Hippocampal formation (tissue), 2 donors: ENCODE data around the gene EPN1.

ENCODE experiments used
- DNase-seq, 2 donors: peaks; one replicate each; lab custom pipeline; 2025; lab: John Stamatoyannopoulos, UW

EPN1 gene

DNA sequence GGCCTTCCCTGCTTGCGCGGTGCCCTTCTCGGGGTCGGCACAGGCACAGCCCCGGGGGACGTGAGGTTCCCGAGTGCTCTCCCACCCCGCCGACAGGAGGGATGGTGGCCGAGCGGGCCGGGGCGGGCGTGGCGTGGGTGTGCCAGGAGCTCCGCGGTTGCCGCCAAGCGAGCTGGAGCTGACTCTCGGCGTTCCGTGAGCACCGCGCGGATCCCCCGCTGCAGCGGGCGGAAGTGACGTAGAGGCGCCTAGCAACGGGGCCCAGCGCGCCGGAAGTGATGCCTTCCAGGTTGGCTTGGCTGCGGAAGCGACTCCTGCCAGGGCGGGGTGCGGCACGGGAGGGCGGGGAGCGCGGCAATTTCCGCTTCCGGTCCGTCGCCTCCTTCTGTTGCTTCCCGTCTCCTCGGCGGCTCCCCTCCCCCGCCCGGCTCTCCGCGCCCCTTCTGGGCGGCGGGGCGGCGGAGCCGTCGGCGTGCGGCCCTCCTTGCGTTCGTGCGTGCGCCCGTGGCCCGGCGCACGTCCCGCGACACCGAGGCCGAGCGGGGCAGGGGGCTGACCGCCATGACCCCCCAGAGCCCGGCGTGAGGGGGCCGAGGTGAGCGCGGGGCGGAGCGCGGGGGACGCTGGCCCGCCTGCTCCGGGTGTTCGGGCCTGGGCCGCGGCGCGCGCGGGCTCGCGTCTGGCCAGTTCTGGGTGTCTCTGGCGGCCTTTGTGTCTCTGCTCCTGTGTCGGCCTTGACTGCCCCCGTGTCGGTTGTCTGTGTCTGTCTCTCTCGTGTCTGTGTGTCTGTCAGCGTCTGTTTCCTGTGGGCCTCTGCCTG, at the start of gene EPN1:
Gene EPN1 (plus strand): TSS at position 386 of the 820 bp plus-strand sequence. CDS start 3,402 bp downstream, outside the sequence.
- peak; percentile 86 to 92 for DNase-seq

DNA sequence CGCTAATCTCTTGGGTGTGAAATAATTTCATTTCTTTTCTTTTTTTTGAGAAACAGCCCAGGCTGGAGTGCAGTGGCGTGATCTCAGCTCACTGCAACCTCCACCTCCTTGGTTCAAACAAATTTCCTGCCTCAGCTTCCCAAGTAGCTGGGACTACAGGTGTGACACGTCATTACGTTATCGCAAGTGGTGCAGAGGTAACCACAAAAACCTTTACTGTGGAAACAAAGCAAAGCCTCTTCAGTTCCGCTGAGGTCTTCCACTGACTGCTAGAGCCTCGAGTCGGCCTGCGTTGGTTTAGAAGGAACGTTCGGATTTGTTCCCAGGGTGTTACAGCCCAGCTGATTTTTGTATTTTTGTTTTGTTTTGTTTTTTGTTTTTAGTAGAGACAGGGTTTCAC, 48.7 kb upstream of the EPN1 start:
- DNase-seq = no peak

DNA sequence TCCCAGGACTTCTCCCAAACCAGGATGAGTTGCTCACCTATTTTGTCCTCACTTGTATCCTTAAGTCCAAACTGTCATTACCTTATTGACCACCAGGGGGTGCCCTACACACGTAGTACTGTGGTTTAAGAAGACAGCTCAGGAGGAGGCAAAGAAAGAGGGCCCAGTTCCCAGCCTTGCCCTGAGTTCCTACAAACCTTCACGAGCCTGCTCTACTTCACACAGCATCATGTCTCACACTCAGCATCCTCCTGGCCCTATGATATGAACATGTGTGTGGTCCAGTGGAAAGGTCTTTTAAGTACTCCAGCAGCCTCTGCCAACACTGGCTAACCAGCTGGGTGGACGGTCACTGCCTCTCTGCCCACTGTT, 42.6 kb upstream of the EPN1 start:
- peak; percentile 65 to 90 for DNase-seq

DNA sequence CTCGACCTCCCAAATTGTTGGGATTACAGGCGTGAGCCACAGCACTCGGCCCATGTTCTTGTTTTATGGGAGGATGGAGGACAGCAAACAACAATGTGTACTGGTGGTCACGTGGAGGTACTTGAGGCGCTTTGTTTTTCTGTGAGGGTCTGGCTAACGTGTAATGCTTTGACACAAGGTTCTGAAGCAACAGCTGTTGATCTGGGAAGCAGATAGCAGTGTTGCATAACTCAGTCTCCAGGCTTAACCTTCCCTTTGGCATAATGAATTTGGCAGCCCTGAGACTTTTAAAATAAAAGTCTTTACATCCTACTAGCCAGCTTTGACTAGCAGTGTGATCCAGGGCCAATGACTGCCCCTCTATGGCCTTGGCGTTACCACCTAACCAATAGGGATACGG, 41.2 kb upstream of the EPN1 start:
- DNase-seq = no peak

DNA sequence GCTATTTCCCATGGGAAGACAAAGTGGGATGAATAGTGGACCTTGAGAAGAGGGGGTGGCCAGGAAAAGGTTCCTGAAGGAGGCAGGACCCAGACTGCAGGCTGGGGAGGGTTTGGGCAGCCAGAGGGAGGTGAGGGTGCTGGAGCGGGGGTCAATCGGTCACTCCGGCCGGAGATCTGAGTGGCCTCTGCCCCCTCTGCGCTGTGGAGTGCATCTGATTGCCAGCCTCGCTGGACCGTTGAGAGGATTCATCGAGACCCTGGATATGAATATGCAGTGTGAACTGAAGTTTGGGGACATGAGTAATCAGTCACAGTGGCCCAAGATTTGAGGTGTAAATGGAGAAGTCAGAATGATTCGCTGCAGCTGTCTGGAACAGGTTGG, 39.7 kb upstream of the EPN1 start:
- DNase-seq = no peak

DNA sequence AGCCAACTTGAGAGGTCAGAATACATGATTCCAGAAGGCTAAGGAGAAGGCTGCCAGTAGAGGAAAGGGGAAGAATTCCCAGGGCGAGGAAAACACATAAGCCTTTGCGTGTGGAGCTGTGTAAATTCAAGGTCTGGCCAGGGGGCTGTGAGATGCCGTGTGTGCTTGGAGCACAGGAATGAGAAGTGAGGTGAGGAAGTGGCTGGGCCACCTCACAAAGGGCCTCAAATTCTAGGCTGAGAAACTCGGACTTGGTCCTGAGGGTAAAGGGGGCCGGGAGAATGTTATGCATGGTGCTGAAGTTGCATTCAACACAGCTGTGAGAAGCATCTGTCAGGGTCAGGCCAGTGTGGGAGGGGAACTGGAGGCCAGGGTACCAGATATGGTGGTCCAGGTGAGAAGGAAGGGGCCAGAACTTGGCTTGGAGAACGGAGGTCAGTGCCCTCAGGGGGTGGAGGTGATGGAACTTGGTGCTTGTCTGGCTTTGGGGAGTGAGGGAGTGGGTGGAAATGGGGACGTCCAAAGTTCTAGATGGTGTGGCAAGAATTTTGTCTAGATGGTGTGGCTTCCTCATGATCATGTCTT, 39.1 kb upstream of the EPN1 start:
- DNase-seq = no peak

DNA sequence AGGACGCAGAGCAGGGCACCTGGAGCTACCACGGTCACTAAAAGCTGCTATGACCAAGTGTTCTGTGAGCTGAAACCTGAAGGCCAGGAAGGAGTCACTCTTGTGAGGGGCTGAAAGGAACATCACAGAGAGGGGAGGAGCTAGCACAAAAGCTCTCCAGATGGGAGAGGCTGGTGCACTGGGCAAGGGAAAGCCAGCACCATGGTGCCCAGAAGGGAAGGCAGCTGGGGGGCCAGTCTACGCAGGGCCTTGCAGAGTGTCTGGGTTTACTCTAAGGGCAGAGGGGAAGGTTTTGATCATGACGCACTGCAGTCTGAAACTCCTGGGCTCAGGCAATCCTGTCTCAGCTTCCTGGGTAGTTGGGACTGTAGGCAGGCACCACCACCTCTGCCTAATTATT, 38.3 kb upstream of the EPN1 start:
- no peak for DNase-seq

DNA sequence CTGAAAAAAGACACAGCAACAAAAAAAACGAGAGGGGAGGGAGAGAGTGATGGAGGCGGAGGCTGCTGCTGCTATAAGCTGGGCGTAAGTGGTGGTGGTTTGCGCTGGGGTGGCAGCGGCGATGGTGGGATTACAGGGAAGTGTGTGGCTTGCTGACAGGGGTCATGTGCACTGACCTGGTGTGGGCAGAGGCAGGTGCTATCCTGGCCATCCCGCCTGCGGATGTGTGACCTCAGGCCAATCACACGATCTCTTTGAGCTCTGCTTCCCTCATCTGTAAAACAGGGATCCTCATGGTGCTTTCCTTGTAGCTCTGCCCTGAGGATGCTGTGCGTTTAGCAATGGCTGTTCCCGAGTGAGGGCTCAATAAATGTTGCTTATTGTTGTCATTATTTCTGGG, 37.5 kb upstream of the EPN1 start:
- no peak for DNase-seq

DNA sequence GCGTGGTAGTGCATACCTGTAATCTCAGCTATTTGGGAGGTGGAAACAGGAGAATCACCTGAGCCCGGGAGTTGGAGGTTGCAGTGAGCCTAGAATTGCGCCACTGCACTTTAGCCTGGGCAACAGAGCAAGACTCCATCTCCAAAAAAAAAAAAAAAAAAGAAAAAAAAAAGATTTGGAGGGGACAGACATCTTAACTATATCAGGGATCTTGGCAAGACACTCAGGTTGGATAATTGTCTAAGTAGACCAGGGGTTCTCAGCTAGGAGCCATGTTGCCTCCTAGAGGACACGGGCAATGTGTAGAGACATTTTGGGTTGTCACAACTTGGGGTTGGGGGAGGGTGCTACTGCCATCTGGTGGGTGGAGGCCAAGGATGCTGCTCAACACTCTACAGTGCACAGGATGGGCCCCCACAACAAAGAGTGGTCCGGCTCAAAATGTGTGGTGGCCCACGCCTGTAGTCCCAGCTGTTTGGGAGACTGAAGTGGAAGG, 36.1 kb upstream of the EPN1 start:
- DNase-seq = no peak

DNA sequence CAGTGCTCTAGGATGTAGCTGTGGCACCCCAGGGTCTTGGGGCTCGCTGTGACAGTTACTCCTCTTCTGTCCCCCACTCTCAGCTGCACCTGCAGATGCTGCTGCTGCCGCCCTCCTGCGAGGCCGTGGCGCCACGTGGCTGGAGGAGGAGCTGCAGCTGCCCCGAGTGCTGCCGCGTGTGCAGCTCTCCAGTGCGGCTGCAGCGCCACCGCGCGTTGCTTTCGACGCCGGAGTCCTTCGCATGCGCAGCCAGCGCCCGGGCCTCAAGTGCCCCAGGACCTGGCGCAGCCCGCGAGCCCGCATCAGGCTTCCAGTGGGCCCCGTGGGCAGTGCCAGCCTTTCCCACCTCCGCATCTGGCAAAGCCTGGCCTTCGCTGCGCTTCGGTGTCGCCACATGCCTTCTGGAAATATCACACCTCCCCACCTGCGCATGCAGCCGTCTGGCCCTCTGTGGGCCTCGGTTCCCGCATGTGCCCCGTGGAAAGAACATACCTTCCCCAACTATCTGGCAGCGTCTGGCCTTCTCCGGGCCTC, 34.9 kb upstream of the EPN1 start:
- peak in 1 of 2 donors; percentile 51 for DNase-seq

DNA sequence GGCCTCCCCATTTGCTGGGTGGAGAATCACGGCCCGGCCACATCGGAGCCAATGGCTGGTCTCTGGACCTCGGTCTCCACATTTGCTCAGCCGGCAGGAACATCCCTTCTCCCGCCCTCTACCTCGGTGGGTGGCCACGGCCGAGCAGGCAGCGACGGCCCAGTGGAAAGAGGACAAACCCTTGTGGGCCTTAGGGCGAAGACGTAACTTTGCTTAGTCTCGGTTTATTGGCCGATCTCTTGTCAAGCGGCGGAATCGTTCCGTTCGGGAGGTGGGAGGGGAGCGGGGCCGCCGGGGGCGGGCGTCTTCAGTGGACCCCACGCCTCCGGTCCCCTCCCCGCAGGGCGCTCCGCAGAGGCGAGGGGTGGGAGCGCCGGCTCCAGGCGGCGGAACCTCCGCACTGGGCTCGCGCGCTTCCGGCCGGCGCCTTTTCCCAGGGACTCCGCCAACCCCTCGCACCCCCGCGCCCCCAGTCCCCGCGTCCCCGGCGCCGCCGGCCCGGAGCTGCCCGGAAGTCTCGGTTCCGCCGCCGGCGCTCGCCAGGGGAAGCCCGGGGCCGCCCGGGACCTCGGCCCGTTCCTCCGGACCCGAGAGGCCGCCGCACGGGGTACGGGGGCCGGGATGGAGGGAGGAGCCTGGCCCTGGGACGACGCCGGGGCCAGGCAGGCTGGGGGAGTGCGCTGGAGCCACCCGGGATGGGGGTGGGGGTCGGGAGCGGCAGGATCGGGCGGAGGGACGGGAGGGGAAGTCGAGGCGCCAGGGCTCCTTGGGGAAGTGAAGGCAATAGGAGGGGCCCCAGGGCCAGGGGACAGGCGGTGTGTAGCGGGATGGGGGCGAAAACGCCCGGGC, 34.2 kb upstream of the EPN1 start, which contains the start of gene ZNF580:
Gene ZNF580 (plus strand): TSS at position 426 of the 849 bp plus-strand sequence. CDS start 1,507 bp downstream, outside the sequence.
- DNase-seq = peak in 1 of 2 donors; percentile 81

DNA sequence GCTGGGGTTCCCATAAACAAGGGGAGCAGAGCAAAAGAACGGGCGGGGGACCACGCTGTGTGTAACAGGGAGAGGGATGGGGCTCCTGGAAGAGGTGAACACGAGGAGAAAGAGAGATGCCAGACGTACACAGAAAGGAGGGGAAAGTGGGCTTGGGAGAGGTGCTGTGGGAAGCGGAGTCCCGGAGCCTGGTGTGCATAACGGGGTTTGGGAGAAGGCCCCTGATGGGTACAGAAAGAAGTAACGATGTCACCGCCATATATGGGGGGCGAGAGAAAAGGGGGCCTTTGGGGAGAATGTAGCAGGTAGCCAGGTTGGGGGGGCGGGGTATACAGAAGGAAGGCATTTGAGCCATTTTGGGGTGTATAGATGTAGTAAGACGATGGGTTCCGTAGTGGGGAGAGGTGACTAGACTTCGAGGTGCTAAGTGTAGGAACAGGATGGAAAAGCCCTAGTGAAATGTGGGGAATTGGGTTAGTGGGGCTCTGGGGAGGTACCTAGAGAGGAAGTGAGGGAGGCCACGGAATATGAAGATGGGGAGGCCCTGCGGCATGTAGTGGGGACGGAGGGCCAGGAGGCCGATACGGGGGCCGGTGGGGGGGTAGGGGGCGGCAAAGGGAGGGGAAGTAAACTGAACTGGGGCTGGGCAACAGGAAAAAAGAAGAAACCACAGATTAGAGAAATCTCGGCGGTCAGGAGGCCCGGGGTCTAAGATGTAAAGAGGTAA, 33.4 kb upstream of the EPN1 start:
- no peak for DNase-seq

DNA sequence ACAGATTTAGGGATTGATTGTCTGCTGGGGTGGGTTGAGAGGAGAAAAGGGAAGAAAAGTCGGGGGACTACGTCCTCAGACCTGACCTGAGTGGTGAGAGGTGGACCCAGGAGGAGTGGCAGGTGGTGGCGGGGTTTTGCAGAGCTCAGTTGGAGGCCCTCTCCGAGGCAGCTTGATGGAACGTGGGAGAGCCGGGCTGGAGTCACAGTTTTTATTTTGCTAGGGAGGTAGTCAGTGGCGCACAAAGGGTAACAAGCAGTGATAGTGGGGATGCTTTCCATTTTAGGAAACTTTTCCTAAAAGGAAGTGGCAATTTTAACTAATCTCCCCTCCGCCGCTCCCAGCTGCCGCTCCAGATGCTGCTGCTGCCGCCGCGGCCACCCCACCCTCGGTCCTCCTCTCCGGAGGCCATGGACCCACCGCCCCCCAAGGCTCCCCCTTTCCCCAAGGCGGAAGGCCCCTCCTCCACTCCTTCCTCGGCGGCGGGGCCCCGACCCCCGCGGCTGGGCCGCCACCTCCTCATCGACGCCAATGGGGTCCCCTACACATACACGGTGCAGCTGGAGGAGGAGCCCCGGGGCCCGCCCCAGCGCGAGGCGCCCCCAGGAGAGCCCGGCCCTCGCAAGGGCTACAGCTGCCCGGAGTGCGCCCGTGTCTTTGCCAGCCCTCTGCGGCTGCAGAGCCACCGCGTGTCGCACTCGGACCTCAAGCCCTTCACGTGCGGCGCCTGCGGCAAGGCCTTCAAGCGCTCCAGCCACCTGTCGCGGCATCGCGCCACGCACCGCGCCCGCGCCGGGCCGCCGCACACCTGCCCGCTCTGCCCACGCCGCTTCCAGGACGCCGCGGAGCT, 32.6 kb upstream of the EPN1 start:
- DNase-seq = peak in 1 of 2 donors; percentile 18

DNA sequence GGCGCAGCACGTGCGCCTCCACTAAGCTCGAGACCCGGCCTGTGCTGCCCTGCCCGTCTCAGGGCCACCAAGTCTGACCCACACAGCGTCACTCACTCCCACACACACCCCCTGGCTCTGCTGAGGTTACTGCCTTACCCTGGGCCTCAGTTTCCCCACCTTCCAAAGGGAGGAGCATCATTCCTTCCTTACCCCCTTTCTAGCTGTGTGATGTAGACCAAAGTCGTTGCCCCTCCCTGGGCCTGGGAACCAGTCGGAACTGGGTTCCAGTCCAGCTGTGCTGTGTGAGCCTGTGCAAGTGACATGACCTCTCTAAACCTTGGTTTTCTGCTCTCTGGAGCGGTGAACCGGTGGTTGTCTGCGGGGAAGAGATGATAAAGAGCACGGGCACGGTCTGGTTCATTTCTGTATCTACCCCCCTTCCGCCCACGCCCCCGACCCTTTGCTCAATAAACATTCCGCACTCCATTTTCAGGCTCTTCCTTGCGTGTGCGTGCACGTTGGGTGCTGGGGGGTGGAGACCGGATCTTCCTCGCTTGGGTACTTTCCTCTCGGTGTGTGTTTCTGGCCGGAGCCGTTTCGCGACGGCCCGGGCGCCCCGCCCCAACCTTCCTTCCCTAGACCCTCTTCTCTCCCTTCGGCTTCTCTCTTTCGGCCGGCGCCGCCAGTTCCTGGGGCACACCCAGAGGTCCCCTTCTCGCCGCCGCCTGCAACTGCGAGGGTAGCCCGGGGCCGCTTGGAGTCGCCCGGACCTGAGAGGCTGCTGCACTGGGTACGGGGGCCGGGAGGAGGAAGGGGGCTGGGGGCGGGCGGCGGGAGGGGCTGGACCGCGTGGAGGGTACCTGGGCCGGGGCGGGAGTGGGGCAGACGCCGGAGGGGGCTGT, 31.8 kb upstream of the EPN1 start, which contains the start of gene ZNF581:
Gene ZNF581 (plus strand): TSS at position 647 of the 884 bp plus-strand sequence. CDS start 923 bp downstream, outside the sequence.
- peak; percentile 64 to 66 for DNase-seq

DNA sequence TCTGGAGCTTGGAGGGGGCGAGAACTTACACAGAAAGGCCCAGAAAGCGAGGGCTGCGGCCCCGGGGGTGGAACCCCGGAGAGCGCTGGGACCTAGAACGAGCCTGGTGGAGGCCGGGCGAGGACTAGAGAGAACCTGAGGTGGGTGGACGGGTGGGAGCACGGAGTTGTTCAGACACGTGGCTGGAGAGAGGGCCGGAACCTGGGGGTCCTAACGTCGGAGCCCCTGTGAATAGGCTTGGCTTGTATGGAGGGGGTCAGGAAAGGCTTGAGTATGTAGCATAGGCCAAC, 31.2 kb upstream of the EPN1 start:
- DNase-seq = no peak

DNA sequence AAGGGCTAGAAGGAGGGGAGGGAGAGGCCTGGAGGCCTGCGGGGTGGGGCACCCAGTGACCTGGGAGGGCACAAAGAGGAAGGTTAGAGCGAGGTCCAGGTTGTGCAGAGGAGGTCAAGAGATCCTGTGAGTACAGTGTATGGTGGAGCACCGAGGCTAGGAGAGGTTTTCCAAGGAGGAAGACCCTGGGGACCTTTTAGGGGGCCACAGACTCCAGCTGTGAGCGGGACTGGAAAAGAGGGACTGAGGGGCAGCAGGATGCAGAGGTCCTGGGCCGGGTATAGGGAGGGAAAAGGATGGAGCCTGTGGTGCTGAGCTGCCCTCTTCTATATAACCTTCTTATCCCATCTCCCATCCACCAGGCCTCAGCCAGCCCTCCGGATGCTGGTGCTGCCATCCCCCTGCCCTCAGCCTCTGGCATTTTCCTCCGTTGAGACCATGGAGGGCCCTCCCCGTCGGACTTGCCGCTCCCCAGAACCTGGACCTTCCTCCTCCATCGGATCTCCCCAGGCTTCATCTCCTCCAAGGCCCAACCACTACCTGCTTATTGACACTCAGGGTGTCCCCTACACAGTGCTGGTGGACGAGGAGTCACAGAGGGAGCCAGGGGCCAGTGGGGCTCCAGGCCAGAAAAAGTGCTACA, 30.7 kb upstream of the EPN1 start:
- DNase-seq = no peak

DNA sequence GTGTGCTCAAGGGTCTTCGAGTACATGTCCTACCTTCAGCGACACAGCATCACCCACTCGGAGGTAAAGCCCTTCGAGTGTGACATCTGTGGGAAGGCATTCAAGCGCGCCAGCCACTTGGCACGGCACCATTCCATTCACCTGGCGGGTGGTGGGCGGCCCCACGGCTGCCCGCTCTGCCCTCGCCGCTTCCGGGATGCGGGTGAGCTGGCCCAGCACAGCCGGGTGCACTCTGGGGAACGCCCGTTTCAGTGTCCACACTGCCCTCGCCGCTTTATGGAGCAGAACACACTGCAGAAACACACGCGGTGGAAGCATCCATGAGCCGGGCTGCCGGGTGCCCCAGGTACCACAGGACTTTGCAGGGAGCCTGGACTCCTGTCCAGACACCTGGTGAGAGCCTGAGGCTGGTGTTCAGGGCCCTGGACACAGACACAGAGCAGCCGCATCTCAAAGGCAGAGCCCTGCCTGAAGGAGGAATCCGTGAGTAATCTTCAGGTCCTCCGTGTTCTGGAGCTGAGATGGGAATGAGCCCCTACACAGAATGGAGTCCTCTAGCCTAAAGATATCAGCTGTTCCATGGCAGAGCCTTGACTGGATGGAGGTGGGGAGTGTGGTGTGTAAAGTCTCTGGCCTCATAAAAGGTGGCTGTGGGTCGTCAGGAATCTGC, 30.0 kb upstream of the EPN1 start:
- DNase-seq = no peak

DNA sequence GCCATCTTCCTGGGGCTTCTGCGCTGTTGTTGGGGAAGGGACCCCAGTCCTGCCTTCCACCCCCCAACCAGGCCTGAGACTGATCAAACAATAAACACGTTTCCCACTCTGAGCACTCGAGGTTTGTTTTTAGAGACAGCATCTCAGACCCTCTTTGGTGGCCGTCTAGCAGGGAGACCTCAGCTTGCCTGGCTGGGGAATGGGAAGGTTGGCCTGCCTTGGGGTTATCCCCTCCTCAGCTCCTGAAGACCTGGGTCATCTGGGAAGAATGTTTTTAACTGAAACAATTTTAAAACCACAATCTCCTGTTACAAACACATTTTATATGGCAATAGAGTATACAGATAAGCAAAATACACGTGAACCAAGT, 29.5 kb upstream of the EPN1 start:
- no peak for DNase-seq
